Uterus (tissue), 2 donors: ENCODE data around the gene TMEM97.

Source experiments
- POLR2A ChIP-seq, 2 donors: fragments of 450-650 bp; IDR thresholded peaks; one replicate each; pipeline ENCODE4 v1.6.1; 2016; ENCODE audit warnings: antibody characterized with exemption in 2 of 2, mild to moderate bottlenecking in 1 of 2, moderate library complexity in 1 of 2
- TF ChIP-seq, protein P1 (sequence below), 4 experiments: fragments of 200-600 bp in 2 of 4; fragments of 450-650 bp in 2 of 4; sonication (generic) in 2 of 4; IDR thresholded peaks; one replicate each; pipeline ENCODE4 v1.5.1; 2016 to 2019; ENCODE audit warnings: antibody characterized with exemption in 4 of 4, mild to moderate bottlenecking in 2 of 4, moderate library complexity in 1 of 4

DNA sequence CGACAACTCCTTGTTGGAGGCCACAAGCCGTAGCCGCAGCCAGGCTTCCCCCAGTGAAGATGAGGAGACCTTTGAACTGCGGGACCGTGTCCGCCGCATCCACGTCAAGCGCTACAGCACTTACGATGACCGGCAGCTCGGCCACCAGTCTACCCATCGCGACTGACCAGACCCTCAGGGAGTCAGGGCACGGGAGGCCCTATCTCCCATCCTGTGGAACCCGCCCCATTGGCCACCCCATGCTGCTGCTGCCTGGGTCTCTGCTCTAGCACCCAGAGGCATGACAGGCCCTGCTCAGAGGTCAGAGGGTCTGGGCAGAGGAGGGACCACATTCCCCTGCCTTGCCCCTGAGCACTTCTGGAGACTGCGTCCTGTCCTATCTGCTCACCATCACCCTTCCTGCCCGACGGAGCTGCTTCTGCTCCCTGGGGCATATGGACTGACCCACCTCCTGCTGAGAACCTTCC is 25.5 kb downstream of the TMEM97 start:
- TF ChIP-seq, protein P1, sequence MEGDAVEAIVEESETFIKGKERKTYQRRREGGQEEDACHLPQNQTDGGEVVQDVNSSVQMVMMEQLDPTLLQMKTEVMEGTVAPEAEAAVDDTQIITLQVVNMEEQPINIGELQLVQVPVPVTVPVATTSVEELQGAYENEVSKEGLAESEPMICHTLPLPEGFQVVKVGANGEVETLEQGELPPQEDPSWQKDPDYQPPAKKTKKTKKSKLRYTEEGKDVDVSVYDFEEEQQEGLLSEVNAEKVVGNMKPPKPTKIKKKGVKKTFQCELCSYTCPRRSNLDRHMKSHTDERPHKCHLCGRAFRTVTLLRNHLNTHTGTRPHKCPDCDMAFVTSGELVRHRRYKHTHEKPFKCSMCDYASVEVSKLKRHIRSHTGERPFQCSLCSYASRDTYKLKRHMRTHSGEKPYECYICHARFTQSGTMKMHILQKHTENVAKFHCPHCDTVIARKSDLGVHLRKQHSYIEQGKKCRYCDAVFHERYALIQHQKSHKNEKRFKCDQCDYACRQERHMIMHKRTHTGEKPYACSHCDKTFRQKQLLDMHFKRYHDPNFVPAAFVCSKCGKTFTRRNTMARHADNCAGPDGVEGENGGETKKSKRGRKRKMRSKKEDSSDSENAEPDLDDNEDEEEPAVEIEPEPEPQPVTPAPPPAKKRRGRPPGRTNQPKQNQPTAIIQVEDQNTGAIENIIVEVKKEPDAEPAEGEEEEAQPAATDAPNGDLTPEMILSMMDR (IDR thresholded peaks at IDR 0.05): no peak
- TF ChIP-seq POLR2A (IDR thresholded peaks at IDR 0.05): no peak
